GM21367 (cell line): ENCODE data around the gene CAMK1D.
"Not testable (repeated sequence)": the region's sequence is repeated elsewhere in the genome, so short reads cannot be mapped to it uniquely, and the experiment has no call there.

Source experiments
- ATAC-seq: cut with Tn5 transposase; IDR thresholded peaks from one replicate; pipeline ENCODE4 v1.9.1; 2021; ENCODE audit not compliant: unreplicated experiment

Gene CAMK1D

DNA sequence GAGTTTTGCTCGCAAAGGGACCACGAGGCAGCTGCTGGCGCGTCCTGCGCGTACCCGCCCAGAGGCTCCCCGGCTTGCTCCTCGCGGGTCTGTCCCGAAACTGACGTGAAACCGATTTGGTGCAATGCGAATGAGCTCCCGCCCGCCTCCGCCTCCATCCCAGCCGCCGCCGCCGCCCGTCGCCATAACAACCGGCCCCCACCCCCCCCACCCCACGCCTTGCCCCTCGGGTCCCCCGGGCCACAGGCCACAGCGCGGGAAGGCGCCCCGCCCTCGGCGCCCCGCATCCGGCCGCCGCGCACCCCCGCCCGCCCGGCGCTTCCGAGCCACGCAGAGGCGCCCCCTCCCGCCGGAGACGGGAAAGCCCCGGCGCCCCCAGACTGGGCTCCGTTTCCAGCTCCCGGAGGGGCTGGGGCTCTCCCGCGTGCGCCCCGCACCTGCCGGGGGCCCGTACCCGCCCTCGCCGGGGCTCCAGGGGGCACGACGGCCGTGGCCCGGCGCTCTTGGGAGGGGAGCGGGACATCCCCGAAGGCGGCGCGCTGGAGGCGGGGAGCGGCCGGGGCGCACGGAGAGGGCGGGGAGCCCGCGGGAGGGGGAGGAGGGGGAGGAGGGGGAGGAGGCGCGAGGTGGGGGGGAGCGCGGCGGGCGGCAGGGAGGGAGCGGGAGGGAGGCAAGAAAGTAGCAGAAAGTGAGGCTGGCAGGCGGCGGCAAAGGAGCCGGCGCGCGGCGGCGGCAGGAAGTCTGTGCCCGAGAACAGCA, at the start of gene CAMK1D:
CAMK1D (plus strand) TSS at position 678 of the 759 bp plus-strand sequence.
- peak; percentile 40 for ATAC-seq

- ATAC-seq = not testable (repeated sequence)
These were observed 48.3 kb upstream of the CAMK1D start for GRCh38 chr10:12301036-12301435.

DNA sequence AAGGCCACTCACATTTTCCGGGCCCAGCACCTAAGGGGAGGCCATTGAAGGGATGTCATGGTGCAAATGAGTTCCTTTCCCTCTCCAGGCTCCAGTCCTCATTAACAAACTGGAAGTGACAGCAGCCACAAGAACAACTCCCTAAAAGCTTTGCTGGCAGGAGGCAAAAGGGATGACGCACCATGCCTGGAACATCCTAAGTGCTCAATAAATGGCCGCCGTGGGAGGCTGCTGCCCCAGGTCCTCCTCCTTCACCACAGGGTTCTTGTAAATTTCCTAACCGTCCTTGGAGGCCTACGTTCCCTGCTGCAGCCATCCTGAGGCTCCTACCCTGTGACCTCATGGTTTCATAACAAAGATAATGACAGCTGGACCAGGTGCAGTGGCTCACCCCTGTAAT, 41.3 kb upstream of the CAMK1D start:
- no peak for ATAC-seq

GRCh38 chr10:12308736-12309375, 40.5 kb upstream of the CAMK1D start:
- ATAC-seq = no peak

GRCh38 chr10:12309783-12310182, 39.6 kb upstream of the CAMK1D start:
- not testable (repeated sequence) for ATAC-seq

DNA sequence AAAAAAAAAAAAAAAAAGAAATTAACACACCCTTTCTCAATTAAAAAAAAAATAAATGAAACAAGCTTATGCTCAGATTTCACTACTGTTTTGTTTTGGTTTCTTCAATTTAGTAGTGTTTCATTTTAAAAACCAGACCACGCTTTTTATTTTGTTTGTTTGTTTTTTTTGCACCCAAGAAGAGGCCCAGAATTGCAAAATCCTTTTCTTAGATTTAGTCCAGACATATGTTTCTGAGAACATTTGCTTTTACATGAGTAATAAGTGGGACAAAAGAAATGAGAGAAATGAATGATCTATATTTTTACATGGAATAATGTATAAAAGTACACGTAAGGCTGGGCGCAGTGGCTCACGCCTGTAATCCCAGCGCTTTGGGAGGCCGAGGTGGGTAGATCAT, 34.5 kb upstream of the CAMK1D start:
- no peak for ATAC-seq

DNA sequence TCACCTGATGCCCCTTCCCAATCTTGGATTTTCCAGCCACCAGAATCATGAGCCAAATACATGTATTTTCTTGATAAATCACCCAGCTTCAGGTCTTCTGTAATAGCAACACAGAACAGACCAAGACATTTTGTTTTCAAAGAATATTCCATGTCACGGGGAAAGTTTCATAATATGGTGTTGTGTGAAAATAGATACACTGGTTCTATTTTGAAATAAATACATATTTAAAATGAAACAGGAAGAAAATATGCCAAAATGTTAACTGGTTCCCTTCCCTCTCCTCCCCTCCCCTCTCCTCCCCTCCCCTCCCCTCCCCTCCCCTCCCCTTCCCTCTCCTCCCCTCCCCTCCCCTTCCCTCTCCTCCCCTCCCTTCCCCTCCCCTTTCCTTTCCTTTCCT, 30.3 kb upstream of the CAMK1D start:
- ATAC-seq = no peak

- no peak for ATAC-seq
These were observed 28.5 kb upstream of the CAMK1D start for GRCh38 chr10:12320892-12321291.

GRCh38 chr10:12321641-12322040, 27.7 kb upstream of the CAMK1D start:
- no peak for ATAC-seq

GRCh38 chr10:12322583-12323131, 26.7 kb upstream of the CAMK1D start:
- ATAC-seq = no peak

GRCh38 chr10:12324530-12324929, 24.8 kb upstream of the CAMK1D start:
- no peak for ATAC-seq

- no peak for ATAC-seq
These were observed 22.3 kb upstream of the CAMK1D start for GRCh38 chr10:12327074-12327473.

- ATAC-seq = no peak
These were observed 21.9 kb upstream of the CAMK1D start for GRCh38 chr10:12327476-12327875.

GRCh38 chr10:12328312-12328711, 21.0 kb upstream of the CAMK1D start:
- ATAC-seq = not testable (repeated sequence)

DNA sequence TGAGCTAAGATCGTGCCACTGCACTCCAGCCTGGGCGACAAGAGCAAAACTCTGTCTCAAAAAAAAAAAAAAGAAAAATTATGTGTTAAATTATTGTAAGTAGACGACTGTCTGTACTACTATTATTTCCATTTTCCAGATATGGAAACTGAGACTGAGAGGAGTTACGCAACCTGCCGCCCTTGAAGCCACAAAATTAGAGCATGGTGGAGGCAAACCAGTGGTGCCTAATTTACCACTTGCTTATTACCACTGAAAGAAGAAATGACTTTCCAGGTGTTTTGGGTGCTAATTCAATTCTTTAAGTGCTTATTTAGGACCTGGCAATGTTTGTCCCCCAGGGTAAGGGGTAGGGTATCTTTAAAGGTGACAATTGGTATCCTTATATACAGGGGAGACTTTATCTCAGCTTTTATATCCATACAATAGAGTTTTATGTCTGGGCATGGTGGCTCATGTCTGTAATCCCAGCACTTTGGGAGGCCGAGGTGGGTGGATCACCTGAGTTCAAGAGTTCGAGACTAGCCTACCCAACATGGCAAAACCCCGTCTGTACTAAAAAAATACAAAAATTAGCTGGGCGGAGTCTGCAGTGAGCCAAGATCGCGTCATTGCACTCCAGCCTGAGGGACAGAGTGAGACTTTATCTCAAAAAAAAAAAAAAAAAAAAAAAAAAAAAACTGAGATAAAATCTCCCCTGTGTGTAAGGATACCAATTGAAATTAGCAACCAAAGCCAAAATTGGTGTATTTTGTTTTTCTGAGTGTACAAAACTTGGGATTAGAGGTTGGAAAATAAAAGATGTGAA, 16.6 kb upstream of the CAMK1D start:
- ATAC-seq = no peak

- ATAC-seq = peak; percentile 69
These were observed 15.8 kb upstream of the CAMK1D start for GRCh38 chr10:12333380-12334185.

DNA sequence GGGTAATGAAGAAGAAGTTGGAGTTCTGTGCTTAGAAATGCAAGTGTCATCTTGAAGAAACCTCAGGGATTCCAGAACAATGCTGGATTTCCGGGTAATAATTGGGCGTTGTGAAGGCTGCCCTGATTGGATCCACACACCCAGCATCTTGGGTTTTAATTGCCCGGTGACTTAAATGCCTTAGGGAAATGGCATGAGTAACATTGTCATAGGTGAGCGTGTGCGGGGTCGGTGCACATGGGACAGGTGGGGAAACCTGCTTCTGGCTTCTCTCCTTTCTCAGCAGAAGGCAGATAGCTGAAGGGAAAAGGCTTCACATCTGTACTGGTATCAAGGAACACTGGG, 15.2 kb upstream of the CAMK1D start:
- no peak for ATAC-seq

- not testable (repeated sequence) for ATAC-seq
These were observed 14.2 kb upstream of the CAMK1D start for GRCh38 chr10:12335169-12335568.

DNA sequence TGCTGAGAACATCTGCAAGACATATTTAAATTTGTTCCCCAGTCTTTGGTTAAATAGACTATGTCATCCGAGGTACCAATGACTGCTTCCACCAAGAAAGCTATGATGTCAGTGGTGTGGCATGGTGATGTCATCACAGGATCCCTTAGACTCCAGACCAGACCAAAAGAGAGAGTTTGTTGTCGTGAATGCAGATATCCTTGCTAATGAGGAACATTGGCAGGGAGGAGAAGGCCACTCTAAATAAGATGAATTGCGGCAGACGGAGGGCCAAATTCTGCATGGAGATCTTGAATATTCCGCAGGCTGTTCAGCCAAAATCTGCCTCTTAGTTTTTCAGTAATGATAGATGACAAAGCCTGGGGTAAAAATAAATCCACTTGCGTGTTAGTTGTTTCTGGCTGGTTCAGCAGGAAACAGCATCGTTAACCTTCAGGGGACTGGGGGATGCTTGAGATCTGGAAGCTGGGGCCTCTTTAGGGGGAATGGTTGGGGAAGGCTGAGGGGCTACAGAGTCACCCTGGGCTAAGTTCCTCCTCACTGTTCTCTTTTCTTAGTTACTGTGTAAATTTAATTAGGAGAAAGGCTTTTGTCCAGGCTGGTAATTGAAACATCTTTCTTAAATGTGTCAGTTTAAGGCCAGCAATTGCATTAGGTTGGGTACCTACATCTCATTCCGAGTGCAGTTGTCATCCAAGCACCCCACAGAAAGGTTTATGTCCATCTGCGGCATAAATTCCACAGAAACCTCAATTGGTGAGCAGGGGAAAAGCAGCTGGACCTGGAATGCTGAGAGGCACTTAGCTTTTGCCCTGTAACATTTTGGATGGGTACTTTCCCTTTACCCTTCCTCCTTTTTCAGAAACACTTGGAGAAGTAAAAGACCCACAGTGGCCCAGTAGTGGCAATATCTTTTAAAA, 11.6 kb upstream of the CAMK1D start:
- no peak for ATAC-seq

- ATAC-seq = no peak
These were observed 10.4 kb upstream of the CAMK1D start for GRCh38 chr10:12338981-12339380.
